ENCODE results near the gene ZNF467. TPM values are rescaled to one million over a fixed set of nuclear protein-coding genes. Genes with fewer than 3 reads are reported as not detected.
A peak's percentile ranks its signal among the peaks of the same experiment; 100 is the strongest.

The ZNF467 gene
- total RNA-seq, 1 experiment from 2014 or later: 11.3 TPM

GRCh38 chr7:149774237-149775175, 1.1 kb upstream of the ZNF467 start:
- Histone ChIP-seq H3K9me3 (ENCODE audit: control insufficient read depth in 1 of 2, insufficient read depth in 1 of 2, low read depth in 1 of 2, low read length in 2 of 2) (no peaks in the 10 kb centered on the region), H3K79me2 (ENCODE audit: insufficient read depth, low read length) (no peaks in the 10 kb centered on the region), H3K36me3 (ENCODE audit: control insufficient read depth in 1 of 2, insufficient read depth in 2 of 2, low read length in 2 of 2) (no peaks in the 10 kb centered on the region), H3K9ac (ENCODE audit: low read length) (no peak overlapping the region), H3K27ac (ENCODE audit: low read depth, low read length) (no peak overlapping the region), H3K4me1 (ENCODE audit: control insufficient read depth in 1 of 2, insufficient read depth in 2 of 2, low read length in 2 of 2) (peaks cover 10 to 22% of the 10 kb centered on the region in 2 experiments), H2AFZ (ENCODE audit: low read depth, low read length, poor library complexity, severe bottlenecking) (no peak overlapping the region), H3K4me2 (ENCODE audit: low read length) (peak overlapping the region; percentile 93), H3K9me2 (ENCODE audit: insufficient read depth) (no peaks in the 10 kb centered on the region), H4K20me1 (ENCODE audit: insufficient read depth) (no peaks in the 10 kb centered on the region), H3K4me3 (replicated peaks in 1 of 2; ENCODE audit: low read depth in 1 of 2, low read length in 2 of 2) (no peak overlapping the region), H3K27me3 (ENCODE audit: insufficient read depth, low read length) (no peaks in the 10 kb centered on the region)
- ChIA-PET POLR2A (no interaction called here), RAD21 (ENCODE audit: low non-redundant PET in 1 of 2, low total read pairs in 2 of 2, uncharacterized antibody in 2 of 2, unreplicated experiment in 2 of 2) (no interaction called here), CTCF (interaction anchor here (0.7 to 1.6 kb wide), 2 partner anchors 32 to 112 kb away, joined by 3 to 5 read pairs; no protein-coding TSS in a partner anchor)
- ATAC-seq (no peak), DNase-seq (ENCODE audit: low read depth, low spot score) (no peak)
- no peak for TF ChIP-seq REST (IDR thresholded peaks at IDR 0.05; ENCODE audit: low read depth)
- TF ChIP-seq ZNF274 (IDR thresholded peaks at IDR 0.05; ENCODE audit: low read depth, low read length): no peak
- no peak for TF ChIP-seq FOSL1 (IDR thresholded peaks at IDR 0.05; ENCODE audit: low read depth)
- no peak for TF ChIP-seq ZFX (IDR thresholded peaks at IDR 0.05)
- no peak for TF ChIP-seq SIN3A (IDR thresholded peaks at IDR 0.05; ENCODE audit: low read depth)
- no peak for TF ChIP-seq SRF (IDR thresholded peaks at IDR 0.05; ENCODE audit: low read depth)
- no peak for TF ChIP-seq YY1 (IDR thresholded peaks at IDR 0.05; ENCODE audit: extremely low read depth, insufficient replicate concordance, low read depth, low read length)
- no peak for TF ChIP-seq EGR1 (IDR thresholded peaks at IDR 0.05; ENCODE audit: low read depth)
- TF ChIP-seq JUND (IDR thresholded peaks at IDR 0.05): no peak
- TF ChIP-seq POLR2A (IDR thresholded peaks at IDR 0.05; ENCODE audit: borderline replicate concordance, extremely low read depth, insufficient read depth, insufficient read length): no peak
- TF ChIP-seq, protein P1, sequence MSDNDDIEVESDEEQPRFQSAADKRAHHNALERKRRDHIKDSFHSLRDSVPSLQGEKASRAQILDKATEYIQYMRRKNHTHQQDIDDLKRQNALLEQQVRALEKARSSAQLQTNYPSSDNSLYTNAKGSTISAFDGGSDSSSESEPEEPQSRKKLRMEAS (IDR thresholded peaks at IDR 0.05): no peak
- TF ChIP-seq CBX3 (IDR thresholded peaks at IDR 0.05; ENCODE audit: low read depth): no peak
- TF ChIP-seq EZH2phosphoT487 (IDR thresholded peaks at IDR 0.05; ENCODE audit: borderline replicate concordance): no peak
- no peak for TF ChIP-seq ZBTB33 (IDR thresholded peaks at IDR 0.05; ENCODE audit: extremely low read depth, insufficient replicate concordance, low read length)
- TF ChIP-seq CTCF (IDR thresholded peaks at IDR 0.05 in 2 of 3, conservative IDR thresholded peaks at IDR 0.05 in 1 of 3; ENCODE audit: borderline replicate concordance in 1 of 3, insufficient read depth in 1 of 3, low read depth in 2 of 3, low read length in 2 of 3): no peak
- no peak for TF ChIP-seq TCF7L2 (IDR thresholded peaks at IDR 0.05; ENCODE audit: borderline replicate concordance, extremely low read depth, insufficient read depth, insufficient read length)
- intact Hi-C loops (cut with micrococcal nuclease): no loop called here
- BruUV-seq (replicated peaks): TSS peak; percentile 36

Measured in HCT116 (cell line).